GM12878 (cell line): ENCODE data around the gene MAPRE2.

Experiments
- CTCF ChIP-seq, 3 experiments: IDR thresholded peaks in 2 of 3; conservative IDR thresholded peaks in 1 of 3; 2 replicates each; pipeline ENCODE4 v1.5.1; 2011; ENCODE audit warnings: low read depth in 3 of 3, low read length in 3 of 3, mild to moderate bottlenecking in 3 of 3, control low read depth in 2 of 3, moderate library complexity in 2 of 3, inconsistent platforms in 1 of 3, mixed read lengths in 1 of 3; ENCODE audit not compliant: control insufficient read depth in 2 of 3, insufficient read depth in 1 of 3; ENCODE audit errors: extremely low read depth in 1 of 3
- SP1 ChIP-seq: IDR thresholded peaks from one replicate; pipeline ENCODE4 v1.6.1; 2011; ENCODE audit warnings: low read depth, low read length

GRCh38 chr18:35073186-35074105 lies 32.2 kb downstream of the MAPRE2 start:
- TF ChIP-seq CTCF (IDR thresholded peaks at IDR 0.05 in 2 of 3, conservative IDR thresholded peaks at IDR 0.05 in 1 of 3; ENCODE audit: control insufficient read depth in 2 of 3, extremely low read depth in 1 of 3, insufficient read depth in 1 of 3, low read depth in 3 of 3, low read length in 3 of 3) (no peak), SP1 (no peak)
